Measurements from ENCODE around the gene HELZ.

- TF ChIP-seq POLR2A (IDR thresholded peaks at IDR 0.05; ENCODE audit: low read depth, low read length) (no peak), POLR2AphosphoS5 (IDR thresholded peaks at IDR 0.05; ENCODE audit: low read depth, low read length) (no peak), TAF1 (IDR thresholded peaks at IDR 0.05; ENCODE audit: borderline replicate concordance, low read depth, low read length) (no peak)
Observed at GRCh38 chr17:67054011-67054591, 190.9 kb downstream of the HELZ start.

Data from GM12892 (cell line).